PC-3 (cell line): ENCODE measurements around the gene ZSCAN30. TPM values are rescaled to one million over a fixed set of nuclear protein-coding genes. Genes with fewer than 3 reads are reported as not detected.

Experiments used
- ATAC-seq: fragments of 200-7000 bp; cut with Tn5 transposase; 2 replicates; pipeline ENCODE4 v1.9.1; 2020; ENCODE audit warnings: mild to moderate bottlenecking, moderate library complexity
- BruUV-seq: library from RNA; stranded (reverse); fragments of 400-500 nt; replicated peaks from 2 replicates; lab custom pipeline; 2021; lab: Mats Ljungman, UMichigan
- CTCF ChIA-PET: fragments of 300-600 bp; sonication (Branson Sonifier 250); formaldehyde crosslinking; loops from one replicate; lab custom pipeline; 2022; ENCODE audit warnings: antibody characterized with exemption; lab: Charles Lee
- POLR2A ChIA-PET: fragments of 300-600 bp; sonication (Branson Sonifier 250); formaldehyde crosslinking; loops from one replicate; lab custom pipeline; 2022; ENCODE audit warnings: antibody characterized with exemption; ENCODE audit not compliant: unreplicated experiment; lab: Charles Lee
- DNase-seq: peaks from one replicate; pipeline ENCODE4 v3.0.0-alpha.2; 2015
- H2AFZ ChIP-seq: fragments of 300-600 bp; sonication (generic); 2 replicates; pipeline ENCODE4 v1.6.0; 2016; ENCODE audit warnings: antibody characterized with exemption, low read length
- H3F3A ChIP-seq: fragments of 300-600 bp; sonication (generic); one replicate; pipeline ENCODE4 v1.6.0; 2017; ENCODE audit warnings: antibody characterized with exemption, low read length, control low read depth, mild to moderate bottlenecking; ENCODE audit not compliant: unreplicated experiment
- H3K27ac ChIP-seq: fragments of 300-600 bp; sonication (generic); 2 replicates; pipeline ENCODE4 v1.5.1; 2016; ENCODE audit warnings: mild to moderate bottlenecking, low read length
- H3K27me3 ChIP-seq: fragments of 300-600 bp; sonication (generic); 2 replicates; pipeline ENCODE4 v1.6.1; 2016; ENCODE audit warnings: low read length, mixed read lengths
- H3K36me3 ChIP-seq: fragments of 300-600 bp; sonication (generic); 2 replicates; pipeline ENCODE4 v1.6.1; 2016; ENCODE audit warnings: low read depth, mixed run types, low read length, mixed read lengths
- H3K4me1 ChIP-seq: fragments of 300-600 bp; sonication (generic); 2 replicates; pipeline ENCODE4 v1.5.1; 2016; ENCODE audit warnings: low read length; ENCODE audit not compliant: insufficient read depth
- H3K4me2 ChIP-seq: fragments of 300-600 bp; sonication (generic); 2 replicates; pipeline ENCODE4 v1.6.0; 2016; ENCODE audit warnings: low read length
- H3K4me3 ChIP-seq: fragments of 300-600 bp; sonication (generic); 2 replicates; pipeline ENCODE4 v1.5.1; 2016; ENCODE audit warnings: mild to moderate bottlenecking, low read length, mixed read lengths
- H3K79me2 ChIP-seq: fragments of 300-600 bp; sonication (generic); 2 replicates; pipeline ENCODE4 v1.6.1; 2017; ENCODE audit warnings: low read length, mixed read lengths
- H3K9ac ChIP-seq: fragments of 300-600 bp; sonication (generic); 2 replicates; pipeline ENCODE4 v1.6.0; 2016; ENCODE audit warnings: mild to moderate bottlenecking, low read length
- H3K9me2 ChIP-seq: fragments of 300-600 bp; sonication (generic); replicated peaks from 2 replicates; pipeline ENCODE4 v1.6.1; 2016; ENCODE audit warnings: mixed run types, low read length, mixed read lengths
- H3K9me3 ChIP-seq: fragments of 300-600 bp; sonication (generic); 2 replicates; pipeline ENCODE4 v1.6.1; 2016; ENCODE audit warnings: low read length, mixed read lengths
- H4K20me1 ChIP-seq: fragments of 300-600 bp; sonication (generic); 2 replicates; pipeline ENCODE4 v1.6.1; 2016; ENCODE audit warnings: low read length, mixed read lengths
- CTCF ChIP-seq: fragments of 300-600 bp; sonication (generic); conservative IDR thresholded peaks from 2 replicates; pipeline ENCODE4 v1.5.1; 2017; ENCODE audit warnings: antibody characterized with exemption, low read depth, mild to moderate bottlenecking, low read length
- EZH2 ChIP-seq: fragments of 300-600 bp; sonication (generic); IDR thresholded peaks from one replicate; pipeline ENCODE4 v1.6.1; 2017; ENCODE audit warnings: antibody characterized with exemption, mild to moderate bottlenecking, low read length; ENCODE audit not compliant: unreplicated experiment
- EZH2phosphoT487 ChIP-seq: fragments of 300-600 bp; sonication (generic); IDR thresholded peaks from 2 replicates; pipeline ENCODE4 v1.6.1; 2018; ENCODE audit warnings: mild to moderate bottlenecking, antibody characterized with exemption, low read length, borderline replicate concordance
- intact Hi-C: fragments of 100-400 bp; cut with micrococcal nuclease; formaldehyde crosslinking; loops from 2 replicates; pipeline ENCODE4 v1.9.0; 2023
- total RNA-seq: library from RNA; depleted of rRNA; stranded (reverse); fragments of >200 nt; gene quantifications from 2 replicates; pipeline ENCODE4 v1.2.3, GENCODE V29; 2014

ZSCAN30 gene
- total RNA-seq, 1 experiment from 2014 or later, result 2.8 TPM

DNA sequence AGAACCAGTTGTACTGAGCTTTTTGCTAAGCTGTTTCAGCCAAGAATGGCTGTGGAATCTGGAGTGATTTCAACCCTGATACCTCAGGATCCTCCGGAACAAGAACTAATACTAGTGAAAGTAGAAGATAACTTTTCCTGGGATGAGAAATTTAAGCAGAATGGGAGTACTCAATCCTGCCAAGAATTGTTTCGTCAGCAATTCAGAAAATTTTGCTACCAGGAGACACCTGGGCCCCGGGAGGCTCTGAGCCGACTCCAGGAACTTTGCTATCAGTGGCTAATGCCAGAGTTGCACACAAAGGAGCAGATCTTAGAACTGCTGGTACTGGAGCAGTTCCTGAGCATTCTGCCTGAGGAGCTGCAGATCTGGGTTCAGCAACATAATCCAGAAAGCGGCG lies 47.6 kb downstream of the ZSCAN30 start:
- no peaks in the 10 kb centered on the region for H3K27me3 ChIP-seq
- intact Hi-C loops, result no loop called here
- ATAC-seq, result no peak
- POLR2A ChIA-PET, result no interaction called here
- H2AFZ ChIP-seq, result no peak overlapping the region
- DNase-seq, result no peak
- H3K4me3 ChIP-seq, result no peak overlapping the region
- no peak for TF ChIP-seq EZH2
- no peak for TF ChIP-seq EZH2phosphoT487
- no peak for TF ChIP-seq CTCF
- no peak overlapping the region for H3K4me2 ChIP-seq
- CTCF ChIA-PET, result no interaction called here
- H3K9me3 ChIP-seq, result no peaks in the 10 kb centered on the region
- H3K36me3 ChIP-seq, result peaks cover 22% of the 10 kb centered on the region
- no peaks in the 10 kb centered on the region for H3K9me2 ChIP-seq
- no peak overlapping the region for H3K9ac ChIP-seq
- no peaks in the 10 kb centered on the region for H4K20me1 ChIP-seq
- BruUV-seq, result no TSS peak
- no peaks in the 10 kb centered on the region for H3K79me2 ChIP-seq
- no peaks in the 10 kb centered on the region for H3K4me1 ChIP-seq
- H3K27ac ChIP-seq, result no peak overlapping the region
- H3F3A ChIP-seq, result no peaks in the 10 kb centered on the region

DNA sequence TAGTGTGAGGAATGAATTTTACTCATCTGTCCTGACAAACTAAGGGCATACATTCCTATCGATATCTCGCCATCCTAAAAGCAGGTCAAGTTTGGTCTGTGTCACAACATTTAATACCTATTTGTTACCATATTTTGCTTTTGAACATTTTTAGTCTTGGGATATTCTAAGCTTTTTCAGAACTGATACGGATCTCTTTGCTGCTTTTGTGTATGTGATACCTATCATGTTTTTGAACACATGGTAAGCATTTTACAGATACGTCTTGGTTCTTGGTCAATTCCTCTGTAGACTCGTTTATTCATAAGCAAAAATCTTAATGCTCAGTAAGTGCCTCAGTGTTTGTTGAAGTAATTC lies 48.6 kb downstream of the ZSCAN30 start:
- peaks cover 22% of the 10 kb centered on the region for H3K36me3 ChIP-seq
- intact Hi-C loops, result no loop called here
- TSS peak; percentile 75 for BruUV-seq
- no peaks in the 10 kb centered on the region for H4K20me1 ChIP-seq
- peak overlapping the region; percentile 82 for H3K4me2 ChIP-seq
- ATAC-seq, result no peak
- H3K9me2 ChIP-seq, result no peaks in the 10 kb centered on the region
- DNase-seq, result no peak
- no peak for TF ChIP-seq EZH2
- H3K4me1 ChIP-seq, result no peaks in the 10 kb centered on the region
- H2AFZ ChIP-seq, result peak overlapping the region; percentile 87
- H3F3A ChIP-seq, result no peaks in the 10 kb centered on the region
- H3K27ac ChIP-seq, result peak overlapping the region; percentile 62
- H3K9me3 ChIP-seq, result no peaks in the 10 kb centered on the region
- POLR2A ChIA-PET, result interaction anchor here (0.6 kb wide), 1 partner anchor 312 kb away, joined by 3 read pairs; no protein-coding TSS in a partner anchor
- peak overlapping the region; percentile 65 for H3K4me3 ChIP-seq
- no peaks in the 10 kb centered on the region for H3K27me3 ChIP-seq
- H3K79me2 ChIP-seq, result no peaks in the 10 kb centered on the region
- CTCF ChIA-PET, result no interaction called here
- peak overlapping the region; percentile 85 for H3K9ac ChIP-seq

- peak within 1 kb of the TSS; percentile 62 for H3K27ac ChIP-seq
- peak within 1 kb of the TSS; percentile 85 for H3K9ac ChIP-seq
- no peak for TF ChIP-seq EZH2
- no peak for TF ChIP-seq CTCF
- no peak for TF ChIP-seq EZH2phosphoT487
- peak within 1 kb of the TSS; percentile 87 for H2AFZ ChIP-seq
- peak within 1 kb of the TSS; percentile 82 for H3K4me2 ChIP-seq
- DNase-seq (peak; percentile 80), ATAC-seq (peak; percentile 99)
- H3K4me3 ChIP-seq, result peak within 1 kb of the TSS; percentile 65
- H3K9me2 ChIP-seq, result no peaks in the 10 kb centered on the region
- no TSS peak for BruUV-seq
- intact Hi-C loops, result no loop called here
- H3K79me2 ChIP-seq, result no peaks in the 10 kb centered on the region
- no peaks in the 10 kb centered on the region for H3K4me1 ChIP-seq
- CTCF ChIA-PET, result no interaction called here
- peaks cover 22% of the 10 kb centered on the region for H3K36me3 ChIP-seq
- no peaks in the 10 kb centered on the region for H3K27me3 ChIP-seq
- H3K9me3 ChIP-seq, result no peaks in the 10 kb centered on the region
- POLR2A ChIA-PET, result interaction anchor here (0.6 kb wide), 3 partner anchors 39 to 312 kb away, joined by 3 to 4 read pairs (median 3); no protein-coding TSS in a partner anchor
- no peaks in the 10 kb centered on the region for H4K20me1 ChIP-seq
- no peaks in the 10 kb centered on the region for H3F3A ChIP-seq
Measured at GRCh38 chr18:35240664-35241447, 49.2 kb downstream of the ZSCAN30 start, which contains the start of gene ZNF397. Gene ZNF397 (plus strand): TSS chr18:35241034. CDS start chr18:35242471, 1,437 bp downstream.
